K562 (cell line): ENCODE results near the gene IL23R. TPM values are rescaled to one million over a fixed set of nuclear protein-coding genes. Genes with fewer than 3 reads are reported as not detected.

ENCODE experiments used
- ATAC-seq: fragments of 200-7000 bp; cut with Tn5 transposase; 3 replicates; pipeline ENCODE4 v1.9.1; 2020; ENCODE audit warnings: moderate library complexity
- BruUV-seq: library from RNA; stranded (reverse); fragments of 400-500 nt; replicated peaks from 2 replicates; lab custom pipeline; 2021; lab: Mats Ljungman, UMichigan
- CTCF ChIA-PET: fragments of 300-600 bp; formaldehyde crosslinking; extraction: SDS; loops from one replicate; lab custom pipeline; 2021; ENCODE audit warnings: low intra/inter-chr PET ratio; lab: Yijun Ruan, JAX
- POLR2A ChIA-PET: fragments of 300-600, 350-650 bp; sonication (Branson Sonifier 250); formaldehyde crosslinking; extraction: SDS; loops from one replicate; lab custom pipeline; 2021; ENCODE audit warnings: antibody characterized with exemption, inconsistent platforms; lab: Yijun Ruan, JAX
- DNase-seq, 4 experiments: peaks; one replicate each; pipeline versions ENCODE4 v3.0.0 to v3.0.0-alpha.2; 2011 to 2018; ENCODE audit warnings: low spot score in 3 of 4, mixed read lengths in 3 of 4; ENCODE audit errors: extremely low read depth in 1 of 4
- FAIRE-seq: peaks from 2 replicates; lab custom pipeline; 2011; peaks lifted over from hg19 to GRCh38; lab: Jason Lieb, UNC
- H2AFZ ChIP-seq: 2 replicates; pipeline ENCODE4 v1.6.0; 2011; ENCODE audit warnings: low read depth, low read length, control low read depth, inconsistent platforms
- H3K27ac ChIP-seq: fragments of 200-600 bp; 3 replicates; pipeline ENCODE4 v1.8.0; 2011; ENCODE audit warnings: low read depth, mild to moderate bottlenecking, control low read depth, inconsistent platforms, low read length, moderate library complexity, mixed read lengths; ENCODE audit errors: extremely low read depth
- H3K27me3 ChIP-seq, 2 experiments: fragments of 300-600 bp in 1 of 2; 2 replicates in 1 of 2; 3 replicates in 1 of 2; pipeline versions ENCODE4 v1.6.0 to v1.8.0; 2011; ENCODE audit warnings: inconsistent platforms in 2 of 2, low read length in 2 of 2, mild to moderate bottlenecking in 1 of 2, mixed read lengths in 1 of 2, moderate library complexity in 1 of 2; ENCODE audit not compliant: control insufficient read depth in 2 of 2, insufficient read depth in 2 of 2
- H3K36me3 ChIP-seq: fragments of 300-600 bp; 3 replicates; pipeline ENCODE4 v1.8.0; 2011; ENCODE audit warnings: mild to moderate bottlenecking, low read length, inconsistent platforms; ENCODE audit not compliant: control insufficient read depth, insufficient read depth
- H3K4me1 ChIP-seq, 2 experiments: fragments of 200-600 bp in 1 of 2; replicated peaks in 1 of 2; 2 replicates in 1 of 2; 3 replicates in 1 of 2; pipeline versions ENCODE4 v1.5.1 to v1.8.0; 2011; ENCODE audit warnings: inconsistent platforms in 2 of 2, low read length in 2 of 2, mild to moderate bottlenecking in 1 of 2, mixed read lengths in 1 of 2, moderate library complexity in 1 of 2; ENCODE audit not compliant: control insufficient read depth in 2 of 2, insufficient read depth in 2 of 2
- H3K4me2 ChIP-seq: 2 replicates; pipeline ENCODE4 v1.6.1; 2011; ENCODE audit warnings: low read length, control low read depth, inconsistent platforms, mixed read lengths; ENCODE audit not compliant: insufficient read depth
- H3K4me3 ChIP-seq: fragments of 200-600 bp; sonication (generic), shearing (Covaris generic); 2 replicates; pipeline ENCODE4 v1.5.1; 2016; ENCODE audit warnings: control low read depth, inconsistent platforms
- H3K79me2 ChIP-seq: fragments of 200-600 bp; 3 replicates; pipeline ENCODE4 v1.8.0; 2011; ENCODE audit warnings: low read length, inconsistent platforms; ENCODE audit not compliant: control insufficient read depth, insufficient read depth
- H3K9ac ChIP-seq, 2 experiments: 2 replicates each; pipeline versions ENCODE4 v1.6.0 to v1.6.1; 2011; ENCODE audit warnings: low read depth in 2 of 2, low read length in 2 of 2, control low read depth in 1 of 2, inconsistent platforms in 1 of 2, mild to moderate bottlenecking in 1 of 2, mixed read lengths in 1 of 2; ENCODE audit not compliant: insufficient read depth in 1 of 2
- H3K9me1 ChIP-seq: one replicate; pipeline ENCODE4 v1.6.0; 2011; ENCODE audit warnings: inconsistent platforms, mild to moderate bottlenecking, low read length, moderate library complexity; ENCODE audit not compliant: control insufficient read depth, insufficient read depth
- H3K9me3 ChIP-seq: replicated peaks from 2 replicates; pipeline ENCODE4 v1.5.1; 2011; ENCODE audit warnings: low read depth, low read length, inconsistent platforms; ENCODE audit not compliant: control insufficient read depth, insufficient read depth
- H4K20me1 ChIP-seq: replicated peaks from 2 replicates; pipeline ENCODE4 v1.6.1; 2011; ENCODE audit warnings: low read length, inconsistent platforms, mixed read lengths; ENCODE audit not compliant: control insufficient read depth, insufficient read depth
- AFF4 ChIP-seq: sonication (generic); formaldehyde crosslinking; IDR thresholded peaks from 2 replicates; pipeline ENCODE4 v1.8.0; 2023; ENCODE audit warnings: mild to moderate bottlenecking, missing genetic modification reagents
- HEY1 ChIP-seq: fragments of 250-450 bp; sonication (Bioruptor Pico); IDR thresholded peaks from 2 replicates; pipeline ENCODE4 v1.5.0; 2020; ENCODE audit warnings: mild to moderate bottlenecking, moderate library complexity, borderline replicate concordance
- MEIS2 ChIP-seq: fragments of 450-650 bp; IDR thresholded peaks from 2 replicates; pipeline ENCODE4 v1.6.1; 2014; ENCODE audit warnings: mild to moderate bottlenecking; ENCODE audit not compliant: partially characterized antibody
- TCF3 ChIP-seq: sonication (generic); formaldehyde crosslinking; IDR thresholded peaks from 2 replicates; pipeline ENCODE4 v1.4.0; 2020; ENCODE audit warnings: mild to moderate bottlenecking, missing genetic modification reagents
- ZNF316 ChIP-seq: fragments of 450-650 bp; IDR thresholded peaks from 2 replicates; pipeline ENCODE4 v1.6.1; 2016
- WGBS: fragments of 100-300 bp; shearing (Covaris generic); methylation state at CpG from one replicate; pipeline ENCODE4 v1.1.6; 2016; ENCODE audit warnings: low coverage, mixed read lengths; ENCODE audit not compliant: insufficient coverage; ENCODE audit errors: missing lambda C conversion rate; 5-methylcytosine and 5-hydroxymethylcytosine counted together
- in situ Hi-C: fragments of 300-500 bp; cut with MboI; formaldehyde crosslinking; loops from 4 replicates; pipeline ENCODE4 v1.15.0; 2018; ENCODE audit warnings: inconsistent platforms, mixed read lengths
- intact Hi-C: fragments of 100-400 bp; cut with micrococcal nuclease; formaldehyde crosslinking; loops from 2 replicates; pipeline ENCODE4 v1.14.2; 2022
- polyA plus RNA-seq, 8 experiments: library from polyadenylated mRNA; depleted of rRNA in 4 of 8; stranded (reverse) in 5 of 8; unstranded in 3 of 8; fragments of >200 nt; fragmentation: Nextera tagmentation in 2 of 8; fragmentation: Illumina TruSeq in 1 of 8; extraction: Ambion mirVana in 2 of 8; extraction: Trizol in 1 of 8; gene quantifications; 2 replicates each; pipeline versions ENCODE4 v1.2.1 to v1.2.3, GENCODE V29; 2011 to 2014; ENCODE audit warnings: inconsistent platforms in 1 of 8, missing spikeins in 1 of 8
- total RNA-seq, 7 experiments: library from RNA; depleted of rRNA in 6 of 7; stranded (reverse); fragments of >200 nt in 6 of 7; fragmentation: Illumina TruSeq in 2 of 7; extraction: Trizol in 2 of 7; gene quantifications; 2 replicates each; pipeline versions ENCODE4 v1.2.1 to v1.2.3, GENCODE V29; 2011 to 2021; ENCODE audit warnings: low replicate concordance in 1 of 7
- TF ChIP-seq, protein P1 (sequence below): sonication (generic); formaldehyde crosslinking; IDR thresholded peaks from 2 replicates; pipeline ENCODE4 v1.4.0; 2020; ENCODE audit warnings: mild to moderate bottlenecking, missing genetic modification reagents

The IL23R gene
- total and polyA plus RNA-seq, 9 of the 15 experiments (the other 6 are each of a cell fraction or from before 2014, with no cell fraction given) = 4.4 to 52.7 (median 22.8) TPM

GRCh38 chr1:67285780-67286488 is 119.7 kb downstream of the IL23R start:
- Histone ChIP-seq H2AFZ (no peak overlapping the region), H3K9ac (no peak overlapping the region), H3K36me3 (no peaks in the 10 kb centered on the region), H3K4me2 (no peak overlapping the region), H3K9me3 (no peaks in the 10 kb centered on the region)
- ATAC-seq = no peak
- in situ Hi-C loops = no loop called here
- TF ChIP-seq MEIS2 (no peak), ZNF316 (0 out of 2 replicates have a peak, but pooled peaks have one; percentile 5)
- TF ChIP-seq, all 486 proteins: peak for 1
- Histone ChIP-seq H3K27me3 (no peaks in the 10 kb centered on the region), H3K9me1 (no peaks in the 10 kb centered on the region), H4K20me1 (no peaks in the 10 kb centered on the region), H3K79me2 (no peaks in the 10 kb centered on the region), H3K4me1 (no peaks in the 10 kb centered on the region), H3K4me3 (no peak overlapping the region), H3K27ac (no peak overlapping the region)
- ChIA-PET CTCF (no interaction called here), POLR2A (no interaction called here)
- BruUV-seq = no TSS peak
- 38% methylated on average over 8 of the region's 8 CpGs for WGBS
- DNase-seq (no peak), FAIRE-seq (no peak)
- intact Hi-C loops = no loop called here

DNA sequence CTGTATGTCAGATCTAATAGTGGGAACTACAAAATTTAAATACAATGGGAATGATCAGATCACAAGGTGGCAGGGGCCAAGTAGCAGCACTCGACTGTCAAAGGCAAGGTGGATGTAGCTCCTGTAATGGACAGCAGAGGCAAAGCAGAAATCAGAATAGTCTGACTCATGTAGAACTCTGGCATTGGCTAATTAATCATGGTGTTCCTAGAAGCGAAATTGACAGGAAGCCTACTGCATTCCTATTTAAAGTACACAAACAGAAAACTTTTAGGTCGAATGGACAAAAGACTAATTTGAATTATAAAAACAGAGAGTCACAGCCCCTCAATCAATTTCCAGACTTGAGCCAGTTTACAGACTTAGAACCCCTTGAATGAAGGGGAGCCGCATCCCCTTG is 124.0 kb downstream of the IL23R start:
- BruUV-seq = no TSS peak
- no peaks in the 10 kb centered on the region for H3K36me3 ChIP-seq
- intact Hi-C loops (no loop called here), in situ Hi-C loops (no loop called here)
- FAIRE-seq (no peak), ATAC-seq (no peak), DNase-seq (no peak)
- no peaks in the 10 kb centered on the region for H3K9me1 ChIP-seq
- CTCF ChIA-PET = no interaction called here
- H2AFZ ChIP-seq = no peak overlapping the region
- H3K4me3 ChIP-seq = no peak overlapping the region
- H3K4me2 ChIP-seq = no peak overlapping the region
- H3K79me2 ChIP-seq = no peaks in the 10 kb centered on the region
- no peaks in the 10 kb centered on the region for H3K27me3 ChIP-seq
- no peak overlapping the region for H3K9ac ChIP-seq
- POLR2A ChIA-PET = no interaction called here
- no peaks in the 10 kb centered on the region for H3K4me1 ChIP-seq
- H4K20me1 ChIP-seq = no peaks in the 10 kb centered on the region
- H3K9me3 ChIP-seq = no peaks in the 10 kb centered on the region
- WGBS = 21% methylated on average over 4 of the region's 4 CpGs
- H3K27ac ChIP-seq = no peak overlapping the region
- TF ChIP-seq TCF3 (CRISPR knock-in tag) (no peak), AFF4 (CRISPR knock-in tag) (no peak), HEY1 (no peak)
- TF ChIP-seq, protein P1, sequence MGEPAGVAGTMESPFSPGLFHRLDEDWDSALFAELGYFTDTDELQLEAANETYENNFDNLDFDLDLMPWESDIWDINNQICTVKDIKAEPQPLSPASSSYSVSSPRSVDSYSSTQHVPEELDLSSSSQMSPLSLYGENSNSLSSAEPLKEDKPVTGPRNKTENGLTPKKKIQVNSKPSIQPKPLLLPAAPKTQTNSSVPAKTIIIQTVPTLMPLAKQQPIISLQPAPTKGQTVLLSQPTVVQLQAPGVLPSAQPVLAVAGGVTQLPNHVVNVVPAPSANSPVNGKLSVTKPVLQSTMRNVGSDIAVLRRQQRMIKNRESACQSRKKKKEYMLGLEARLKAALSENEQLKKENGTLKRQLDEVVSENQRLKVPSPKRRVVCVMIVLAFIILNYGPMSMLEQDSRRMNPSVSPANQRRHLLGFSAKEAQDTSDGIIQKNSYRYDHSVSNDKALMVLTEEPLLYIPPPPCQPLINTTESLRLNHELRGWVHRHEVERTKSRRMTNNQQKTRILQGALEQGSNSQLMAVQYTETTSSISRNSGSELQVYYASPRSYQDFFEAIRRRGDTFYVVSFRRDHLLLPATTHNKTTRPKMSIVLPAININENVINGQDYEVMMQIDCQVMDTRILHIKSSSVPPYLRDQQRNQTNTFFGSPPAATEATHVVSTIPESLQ (CRISPR knock-in tag) = no peak
